Measurements from ENCODE around the gene SYT6. TPM values are rescaled to one million over a fixed set of nuclear protein-coding genes. Genes with fewer than 3 reads are reported as not detected.

SYT6 gene
- polyA plus RNA-seq, 2 donors: not detected

DNA sequence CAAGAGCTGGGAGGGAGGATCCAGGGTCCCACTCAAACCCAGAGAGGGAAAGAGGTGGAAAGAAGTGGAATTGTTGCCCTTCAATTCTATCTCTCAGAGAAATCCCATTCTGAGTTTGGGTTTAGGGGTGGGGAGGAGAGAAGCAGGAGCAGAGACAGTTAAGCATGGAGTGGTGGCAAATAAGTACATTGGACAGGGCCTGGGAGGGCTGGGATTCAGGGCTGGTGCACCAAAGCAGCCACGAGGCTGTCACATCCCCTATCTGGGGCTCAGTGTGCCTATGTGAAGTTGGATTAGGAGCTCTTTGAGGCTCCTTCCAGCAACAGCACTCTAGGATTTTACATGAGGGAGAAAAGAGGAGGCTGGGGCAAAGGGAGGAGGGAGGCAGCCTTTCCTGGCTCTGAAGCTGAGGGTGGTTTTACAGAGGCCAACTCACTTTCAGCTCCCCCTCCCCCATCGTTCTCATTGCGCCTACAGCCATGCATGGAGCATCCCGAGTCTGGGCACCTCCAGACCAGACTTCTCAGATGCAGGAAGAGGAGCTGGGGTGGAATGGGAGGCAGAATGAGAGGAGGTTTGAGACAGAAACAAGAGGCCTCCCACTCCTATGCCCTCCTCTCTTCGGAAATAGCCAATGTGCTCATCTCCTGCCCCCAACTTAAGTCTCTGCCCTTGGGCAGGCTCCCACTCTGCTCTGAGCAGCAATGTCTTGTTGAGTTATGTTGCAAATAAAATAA is 3.0 kb upstream of the SYT6 start:
- Histone ChIP-seq H3K27me3 (ENCODE audit: control insufficient read depth in 1 of 2, insufficient read depth in 2 of 2, low read length in 2 of 2) (peaks cover 11 to 37% of the 10 kb centered on the region in 2 donors), H3K4me1 (ENCODE audit: control insufficient read depth in 2 of 2, insufficient read depth in 2 of 2, low read length in 1 of 2) (peaks cover 9 to 11% of the 10 kb centered on the region in 2 donors), H3K9me3 (ENCODE audit: control insufficient read depth in 2 of 2, insufficient read depth in 1 of 2, low read depth in 1 of 2, low read length in 1 of 2) (no peaks in the 10 kb centered on the region), H3K36me3 (ENCODE audit: control insufficient read depth in 2 of 2, insufficient read depth in 2 of 2, low read length in 1 of 2) (peaks cover 0 to 3% of the 10 kb centered on the region in 2 donors), H3K27ac (ENCODE audit: low read depth in 2 of 2, low read length in 1 of 2) (no peak overlapping the region), H3K4me3 (ENCODE audit: low read depth in 1 of 2, low read length in 2 of 2) (no peak overlapping the region)
- WGBS, 2 donors: 44 to 46% methylated on average over 5 of the region's 5 CpGs

DNA sequence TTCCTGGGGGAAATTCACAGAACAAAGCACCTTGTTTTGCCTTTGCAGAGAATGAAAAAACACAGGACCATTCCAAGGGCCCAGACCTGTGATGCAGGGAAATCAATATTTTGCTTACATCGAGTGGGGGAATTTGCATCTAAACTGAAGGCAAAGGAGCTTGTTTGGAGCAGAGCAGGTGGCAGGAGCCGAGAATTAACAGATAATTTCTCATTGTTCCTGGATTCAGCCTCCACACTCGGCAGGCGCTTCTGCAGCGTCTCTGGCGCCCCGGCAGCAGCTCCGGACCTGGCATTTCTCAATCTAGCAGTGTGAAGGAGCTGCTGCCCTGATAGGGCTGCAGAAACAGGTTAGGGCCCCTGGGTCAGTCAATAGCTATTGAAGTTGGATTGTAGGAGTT is 2.0 kb upstream of the SYT6 start:
- H3K4me1 ChIP-seq (ENCODE audit: control insufficient read depth in 2 of 2, insufficient read depth in 2 of 2, low read length in 1 of 2): peaks cover 9 to 11% of the 10 kb centered on the region in 2 donors
- H3K27me3 ChIP-seq (ENCODE audit: control insufficient read depth in 1 of 2, insufficient read depth in 2 of 2, low read length in 2 of 2): peaks cover 15 to 44% of the 10 kb centered on the region in 2 donors
- H3K27ac ChIP-seq (ENCODE audit: low read depth in 2 of 2, low read length in 1 of 2): no peak overlapping the region
- no peak overlapping the region for H3K4me3 ChIP-seq (ENCODE audit: low read depth in 1 of 2, low read length in 2 of 2)
- WGBS, 2 donors: 54 to 65% methylated on average over 8 of the region's 8 CpGs
- H3K9me3 ChIP-seq (ENCODE audit: control insufficient read depth in 2 of 2, insufficient read depth in 1 of 2, low read depth in 1 of 2, low read length in 1 of 2): no peaks in the 10 kb centered on the region
- H3K36me3 ChIP-seq (ENCODE audit: control insufficient read depth in 2 of 2, insufficient read depth in 2 of 2, low read length in 1 of 2): peaks cover 0 to 3% of the 10 kb centered on the region in 2 donors

DNA sequence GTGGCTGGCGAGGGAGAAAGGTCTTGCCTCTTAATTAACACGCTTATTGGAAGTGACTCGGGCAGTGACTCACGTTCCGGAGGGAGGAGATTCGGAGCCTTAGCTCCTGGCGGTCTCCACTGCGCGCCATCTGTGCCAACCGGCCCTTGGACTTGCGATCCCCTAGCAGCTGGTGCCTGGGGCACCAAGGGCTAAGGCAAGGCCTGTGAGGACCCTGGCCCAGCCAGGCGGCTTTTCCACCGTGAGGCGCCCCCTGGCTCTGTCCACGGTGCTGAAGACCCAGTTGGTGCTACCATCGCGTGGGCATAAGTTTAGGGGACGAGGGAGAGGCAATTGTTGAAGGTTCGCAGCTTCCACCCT is 1.3 kb upstream of the SYT6 start:
- no peak overlapping the region for H3K27ac ChIP-seq (ENCODE audit: low read depth in 2 of 2, low read length in 1 of 2)
- H3K36me3 ChIP-seq (ENCODE audit: control insufficient read depth in 2 of 2, insufficient read depth in 2 of 2, low read length in 1 of 2): peaks cover 0 to 3% of the 10 kb centered on the region in 2 donors
- no peak overlapping the region for H3K4me3 ChIP-seq (ENCODE audit: low read depth in 1 of 2, low read length in 2 of 2)
- 9 to 11% methylated on average over 19 of the region's 19 CpGs for WGBS, 2 donors
- peaks cover 9 to 11% of the 10 kb centered on the region in 2 donors for H3K4me1 ChIP-seq (ENCODE audit: control insufficient read depth in 2 of 2, insufficient read depth in 2 of 2, low read length in 1 of 2)
- H3K27me3 ChIP-seq (ENCODE audit: control insufficient read depth in 1 of 2, insufficient read depth in 2 of 2, low read length in 2 of 2): peaks cover 15 to 44% of the 10 kb centered on the region in 2 donors
- H3K9me3 ChIP-seq (ENCODE audit: control insufficient read depth in 2 of 2, insufficient read depth in 1 of 2, low read depth in 1 of 2, low read length in 1 of 2): no peaks in the 10 kb centered on the region

DNA sequence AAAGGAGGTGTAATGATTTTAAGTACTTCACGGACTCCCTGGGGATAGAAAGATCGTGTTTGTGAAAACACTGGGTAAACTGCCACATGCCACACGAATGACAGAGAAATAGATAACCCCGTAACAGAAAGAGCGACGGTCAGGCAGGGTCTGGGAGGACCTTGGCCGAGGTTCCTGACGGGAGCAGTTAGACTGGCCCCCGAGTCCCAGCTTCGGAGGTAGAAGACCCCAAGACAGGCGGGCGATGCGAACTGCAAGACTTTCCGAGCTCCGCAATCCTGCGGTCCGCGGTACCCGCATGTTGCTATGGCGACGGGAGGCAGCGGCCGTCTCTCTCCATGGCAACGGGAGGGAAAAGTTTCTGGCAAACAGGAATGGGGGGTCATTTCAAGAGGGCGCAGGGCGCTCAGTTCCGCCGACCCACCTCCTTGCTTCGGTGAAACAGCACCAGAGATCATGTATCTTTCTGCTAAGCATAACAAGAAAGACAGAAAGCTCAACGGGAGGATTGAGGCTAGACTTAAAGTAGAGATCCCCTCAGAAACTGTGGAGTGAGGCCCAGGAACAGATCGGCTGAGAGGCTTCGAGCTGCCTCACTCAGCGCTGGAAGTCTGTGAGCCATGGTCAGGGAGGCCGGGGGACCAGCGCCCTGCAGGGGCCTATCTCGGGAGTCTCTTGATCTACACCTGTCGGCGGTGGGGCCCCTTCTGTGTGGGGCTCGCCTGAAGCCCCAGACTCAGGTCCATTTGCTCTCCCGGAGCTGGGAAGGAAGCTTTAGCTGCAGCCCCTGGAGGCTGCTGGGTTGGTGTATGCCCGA is 685 bp upstream of the SYT6 start:
- no peak overlapping the region for H3K4me3 ChIP-seq (ENCODE audit: low read depth in 1 of 2, low read length in 2 of 2)
- peaks cover 11 to 44% of the 10 kb centered on the region in 2 donors for H3K27me3 ChIP-seq (ENCODE audit: control insufficient read depth in 1 of 2, insufficient read depth in 2 of 2, low read length in 2 of 2)
- no peaks in the 10 kb centered on the region for H3K9me3 ChIP-seq (ENCODE audit: control insufficient read depth in 2 of 2, insufficient read depth in 1 of 2, low read depth in 1 of 2, low read length in 1 of 2)
- peaks cover 9 to 11% of the 10 kb centered on the region in 2 donors for H3K4me1 ChIP-seq (ENCODE audit: control insufficient read depth in 2 of 2, insufficient read depth in 2 of 2, low read length in 1 of 2)
- WGBS, 2 donors: 5 to 7% methylated on average over 41 of the region's 41 CpGs
- H3K27ac ChIP-seq (ENCODE audit: low read depth in 2 of 2, low read length in 1 of 2): no peak overlapping the region
- peaks cover 0 to 3% of the 10 kb centered on the region in 2 donors for H3K36me3 ChIP-seq (ENCODE audit: control insufficient read depth in 2 of 2, insufficient read depth in 2 of 2, low read length in 1 of 2)

DNA sequence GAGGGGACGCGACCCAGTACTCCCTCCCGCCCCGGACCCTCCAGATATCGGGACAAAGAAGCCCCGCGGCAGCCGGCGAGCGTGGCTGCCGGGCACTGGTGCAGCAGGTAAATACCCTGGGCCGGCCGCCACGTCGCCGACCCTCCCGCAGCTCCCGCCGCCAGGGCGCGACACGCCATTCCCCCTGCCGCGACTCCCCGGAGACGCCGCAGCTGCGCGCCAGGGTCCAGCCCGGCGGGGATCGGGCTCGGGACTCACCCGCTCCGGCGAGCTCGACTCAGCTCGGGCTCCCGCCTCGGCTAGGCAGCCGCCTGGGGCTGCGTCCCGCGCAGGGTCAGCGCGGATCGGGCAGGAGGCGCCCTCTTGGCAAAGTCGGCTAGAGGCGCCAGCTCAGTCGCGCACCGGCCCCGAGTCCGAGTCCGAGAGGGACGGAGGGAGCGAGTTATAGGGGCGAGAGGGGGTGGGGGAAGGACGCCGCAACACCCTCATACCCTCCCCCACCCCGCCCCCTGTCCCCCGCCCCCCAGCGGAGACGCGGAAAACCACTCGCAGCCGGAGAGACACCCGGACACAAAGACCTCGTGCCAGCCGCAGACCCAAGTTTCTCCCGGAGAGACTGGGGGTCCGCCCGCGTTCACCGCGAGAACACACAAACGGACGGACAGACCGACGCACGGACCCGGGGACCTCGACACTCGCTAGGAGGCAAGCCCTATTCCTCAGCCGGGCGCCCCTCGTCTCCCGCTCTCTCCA is 985 bp downstream of the SYT6 start:
- Histone ChIP-seq H3K36me3 (ENCODE audit: control insufficient read depth in 2 of 2, insufficient read depth in 2 of 2, low read length in 1 of 2) (no peaks in the 10 kb centered on the region), H3K27me3 (ENCODE audit: control insufficient read depth in 1 of 2, insufficient read depth in 2 of 2, low read length in 2 of 2) (peaks cover 7 to 43% of the 10 kb centered on the region in 2 donors), H3K4me3 (ENCODE audit: low read depth in 1 of 2, low read length in 2 of 2) (peak overlapping the region; percentile 3 to 20), H3K27ac (ENCODE audit: low read depth in 2 of 2, low read length in 1 of 2) (no peak overlapping the region), H3K9me3 (ENCODE audit: control insufficient read depth in 2 of 2, insufficient read depth in 1 of 2, low read depth in 1 of 2, low read length in 1 of 2) (no peaks in the 10 kb centered on the region), H3K4me1 (ENCODE audit: control insufficient read depth in 2 of 2, insufficient read depth in 2 of 2, low read length in 1 of 2) (peaks cover 9 to 11% of the 10 kb centered on the region in 2 donors)
- 2% methylated on average over 71 to 89 of the region's 89 CpGs for WGBS, 2 donors

DNA sequence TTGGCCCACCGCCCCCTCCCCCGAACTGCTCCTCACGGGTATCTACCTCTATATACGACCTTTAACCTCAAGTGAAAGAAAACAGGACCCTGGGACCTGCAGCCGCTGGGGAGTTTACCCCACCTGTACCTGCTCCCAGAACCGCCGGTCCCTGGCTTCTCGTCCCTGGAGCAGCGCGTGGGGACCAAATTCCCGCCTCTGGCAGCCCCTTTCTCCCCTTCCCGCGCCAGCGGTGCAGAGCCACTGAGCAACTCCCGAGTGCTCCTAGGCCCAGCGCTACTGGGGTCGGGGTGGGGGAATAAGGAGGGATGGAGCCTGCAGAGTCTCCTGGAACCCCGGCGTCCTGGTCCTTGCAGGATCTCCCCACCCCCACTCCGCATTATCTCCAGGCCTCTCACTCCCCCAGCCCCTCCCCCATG is 1.6 kb downstream of the SYT6 start:
- Histone ChIP-seq H3K4me3 (ENCODE audit: low read depth in 1 of 2, low read length in 2 of 2) (peak overlapping the region in 1 of 2 donors; percentile 20), H3K27me3 (ENCODE audit: control insufficient read depth in 1 of 2, insufficient read depth in 2 of 2, low read length in 2 of 2) (peaks cover 7 to 42% of the 10 kb centered on the region in 2 donors), H3K36me3 (ENCODE audit: control insufficient read depth in 2 of 2, insufficient read depth in 2 of 2, low read length in 1 of 2) (no peaks in the 10 kb centered on the region), H3K9me3 (ENCODE audit: control insufficient read depth in 2 of 2, insufficient read depth in 1 of 2, low read depth in 1 of 2, low read length in 1 of 2) (no peaks in the 10 kb centered on the region), H3K27ac (ENCODE audit: low read depth in 2 of 2, low read length in 1 of 2) (no peak overlapping the region), H3K4me1 (ENCODE audit: control insufficient read depth in 2 of 2, insufficient read depth in 2 of 2, low read length in 1 of 2) (peaks cover 9 to 11% of the 10 kb centered on the region in 2 donors)
- 17 to 21% methylated on average over 20 of the region's 20 CpGs for WGBS, 2 donors

DNA sequence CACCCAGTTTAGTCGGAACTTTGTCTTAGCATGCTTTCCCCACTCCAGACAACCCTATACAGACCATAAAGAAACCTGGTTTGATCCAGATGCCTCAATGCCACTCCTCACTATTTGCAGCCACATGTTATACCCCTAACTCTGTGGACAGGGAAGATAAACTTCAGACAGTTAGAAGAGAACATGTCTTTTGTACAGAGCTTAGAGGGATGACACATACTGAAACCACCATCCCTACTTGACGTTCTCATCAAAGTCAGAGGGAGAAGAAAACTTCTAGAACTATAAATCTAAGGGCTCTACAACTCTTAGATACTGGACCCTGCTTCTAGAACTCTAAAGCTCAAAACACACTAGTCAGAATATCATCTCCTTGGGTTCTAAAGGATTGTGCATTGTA is 3.7 kb downstream of the SYT6 start:
- H3K36me3 ChIP-seq (ENCODE audit: control insufficient read depth in 2 of 2, insufficient read depth in 2 of 2, low read length in 1 of 2): no peaks in the 10 kb centered on the region
- H3K4me3 ChIP-seq (ENCODE audit: low read depth in 1 of 2, low read length in 2 of 2): no peak overlapping the region
- 47 to 67% methylated on average over 2 of the region's 2 CpGs for WGBS, 2 donors
- no peak overlapping the region for H3K27ac ChIP-seq (ENCODE audit: low read depth in 2 of 2, low read length in 1 of 2)
- peaks cover 9% of the 10 kb centered on the region in 2 donors for H3K4me1 ChIP-seq (ENCODE audit: control insufficient read depth in 2 of 2, insufficient read depth in 2 of 2, low read length in 1 of 2)
- H3K9me3 ChIP-seq (ENCODE audit: control insufficient read depth in 2 of 2, insufficient read depth in 1 of 2, low read depth in 1 of 2, low read length in 1 of 2): no peaks in the 10 kb centered on the region
- peaks cover 3 to 37% of the 10 kb centered on the region in 2 donors for H3K27me3 ChIP-seq (ENCODE audit: control insufficient read depth in 1 of 2, insufficient read depth in 2 of 2, low read length in 2 of 2)

DNA sequence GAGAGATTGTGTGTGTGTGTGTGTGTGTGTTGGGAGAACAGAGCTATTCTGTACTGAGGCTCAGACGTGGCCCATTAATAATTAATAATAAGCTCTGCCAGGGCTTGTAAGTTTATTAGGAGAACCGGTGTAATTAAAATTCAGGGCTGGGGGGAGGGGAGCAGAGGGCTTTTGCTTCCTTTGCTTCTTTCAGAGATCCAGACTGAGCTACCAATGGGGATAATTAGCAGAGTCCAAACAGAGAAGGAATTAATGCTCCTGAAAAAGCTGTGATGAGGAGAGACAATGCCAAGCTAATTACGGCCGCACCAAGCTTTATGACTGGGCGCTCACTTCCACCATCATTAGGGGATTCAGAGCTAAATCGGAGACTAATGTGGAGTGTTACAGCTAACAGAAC is 4.5 kb downstream of the SYT6 start:
- Histone ChIP-seq H3K27ac (ENCODE audit: low read depth in 2 of 2, low read length in 1 of 2) (no peak overlapping the region), H3K36me3 (ENCODE audit: control insufficient read depth in 2 of 2, insufficient read depth in 2 of 2, low read length in 1 of 2) (no peaks in the 10 kb centered on the region), H3K4me3 (ENCODE audit: low read depth in 1 of 2, low read length in 2 of 2) (no peak overlapping the region), H3K4me1 (ENCODE audit: control insufficient read depth in 2 of 2, insufficient read depth in 2 of 2, low read length in 1 of 2) (peaks cover 7 to 9% of the 10 kb centered on the region in 2 donors), H3K27me3 (ENCODE audit: control insufficient read depth in 1 of 2, insufficient read depth in 2 of 2, low read length in 2 of 2) (peaks cover 3 to 31% of the 10 kb centered on the region in 2 donors), H3K9me3 (ENCODE audit: control insufficient read depth in 2 of 2, insufficient read depth in 1 of 2, low read depth in 1 of 2, low read length in 1 of 2) (no peaks in the 10 kb centered on the region)
- WGBS, 2 donors: 72 to 79% methylated on average over 6 of the region's 6 CpGs

DNA sequence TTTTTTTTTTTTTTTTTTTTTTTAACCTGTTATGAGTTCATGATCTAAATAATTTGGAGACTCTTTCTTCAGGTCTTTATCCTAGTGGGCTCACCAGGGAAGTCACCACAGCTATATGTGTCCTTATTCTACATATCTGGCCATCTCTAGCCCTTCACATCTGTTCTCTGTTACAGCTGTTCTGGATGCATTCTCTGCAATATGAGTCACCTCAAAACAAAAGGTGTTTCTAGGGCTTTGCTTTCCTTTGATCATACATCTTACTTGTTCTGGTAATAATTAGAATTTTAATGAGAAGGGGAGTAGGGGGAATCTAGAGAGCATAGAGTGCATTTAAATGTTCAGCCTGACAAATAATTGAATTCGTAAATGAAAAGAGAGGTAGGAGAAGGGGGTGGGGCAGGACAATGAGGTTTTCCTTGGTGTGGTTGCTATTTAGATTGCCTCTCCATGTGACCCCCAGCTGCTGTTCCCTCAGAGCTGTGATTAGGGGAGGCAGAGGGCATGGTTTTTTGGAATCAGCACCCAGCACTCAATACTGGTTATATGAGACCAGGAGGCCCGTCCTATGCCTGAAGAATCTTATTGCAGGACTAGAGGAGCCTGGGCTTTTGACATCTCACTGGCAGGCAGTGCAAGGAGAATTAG is 8.0 kb downstream of the SYT6 start:
- Histone ChIP-seq H3K4me1 (ENCODE audit: control insufficient read depth in 2 of 2, insufficient read depth in 2 of 2, low read length in 1 of 2) (no peaks in the 10 kb centered on the region), H3K27ac (ENCODE audit: low read depth in 2 of 2, low read length in 1 of 2) (no peak overlapping the region), H3K27me3 (ENCODE audit: control insufficient read depth in 1 of 2, insufficient read depth in 2 of 2, low read length in 2 of 2) (no peaks in the 10 kb centered on the region), H3K9me3 (ENCODE audit: control insufficient read depth in 2 of 2, insufficient read depth in 1 of 2, low read depth in 1 of 2, low read length in 1 of 2) (no peaks in the 10 kb centered on the region), H3K4me3 (ENCODE audit: low read depth in 1 of 2, low read length in 2 of 2) (no peak overlapping the region), H3K36me3 (ENCODE audit: control insufficient read depth in 2 of 2, insufficient read depth in 2 of 2, low read length in 1 of 2) (no peaks in the 10 kb centered on the region)
- WGBS, 2 donors: 83 to 85% methylated on average over 2 of the region's 2 CpGs
